Muscle layer of colon (tissue), 2 donors: ENCODE results near the gene ACVR1B.

Experiments
- H3K27ac ChIP-seq: one replicate; pipeline ENCODE4 v1.7.0; 2013; ENCODE audit warnings: low read depth, mild to moderate bottlenecking, low read length, moderate library complexity
- H3K27me3 ChIP-seq, 2 donors: one replicate each; pipeline ENCODE4 v1.7.0; 2013; ENCODE audit warnings: low read length in 2 of 2, mild to moderate bottlenecking in 2 of 2; ENCODE audit not compliant: insufficient read depth in 2 of 2, control insufficient read depth in 1 of 2
- H3K36me3 ChIP-seq: one replicate; pipeline ENCODE4 v1.7.0; 2013; ENCODE audit warnings: mild to moderate bottlenecking, low read length; ENCODE audit not compliant: insufficient read depth
- H3K4me1 ChIP-seq: one replicate; pipeline ENCODE4 v1.7.0; 2013; ENCODE audit warnings: mild to moderate bottlenecking, low read length; ENCODE audit not compliant: insufficient read depth
- H3K4me3 ChIP-seq, 2 donors: one replicate each; pipeline ENCODE4 v1.7.0; 2013; ENCODE audit warnings: low read length in 2 of 2, low read depth in 1 of 2, mild to moderate bottlenecking in 1 of 2, moderate library complexity in 1 of 2
- H3K9ac ChIP-seq: one replicate; pipeline ENCODE4 v1.7.0; 2013; ENCODE audit warnings: low read length
- H3K9me3 ChIP-seq: one replicate; pipeline ENCODE4 v1.7.0; 2013; ENCODE audit warnings: mild to moderate bottlenecking, low read length
- donor health status: abdominal sarcoma.
- donor health status: Adenocarcinoma of cecum.

ACVR1B gene

GRCh38 chr12:51994959-51995358, 43.5 kb downstream of the ACVR1B start:
- Histone ChIP-seq H3K27me3 (no peaks in the 10 kb centered on the region), H3K9ac (no peak overlapping the region), H3K9me3 (no peaks in the 10 kb centered on the region), H3K27ac (no peak overlapping the region), H3K36me3 (peaks cover 28% of the 10 kb centered on the region), H3K4me3 (no peak overlapping the region), H3K4me1 (no peaks in the 10 kb centered on the region)

GRCh38 chr12:51997136-51997535, 45.6 kb downstream of the ACVR1B start:
- Histone ChIP-seq H3K36me3 (peaks cover 17% of the 10 kb centered on the region), H3K4me3 (no peak overlapping the region), H3K9me3 (no peaks in the 10 kb centered on the region), H3K27ac (no peak overlapping the region), H3K27me3 (no peaks in the 10 kb centered on the region), H3K9ac (no peak overlapping the region), H3K4me1 (no peaks in the 10 kb centered on the region)

GRCh38 chr12:52003016-52003550, 51.6 kb downstream of the ACVR1B start:
- no peak overlapping the region for H3K4me3 ChIP-seq
- H3K9ac ChIP-seq, result no peak overlapping the region
- H3K4me1 ChIP-seq, result no peaks in the 10 kb centered on the region
- no peaks in the 10 kb centered on the region for H3K9me3 ChIP-seq
- no peak overlapping the region for H3K27ac ChIP-seq
- H3K36me3 ChIP-seq, result no peaks in the 10 kb centered on the region
- H3K27me3 ChIP-seq, result peaks cover 0 to 36% of the 10 kb centered on the region in 2 donors

GRCh38 chr12:52003591-52003990, 52.1 kb downstream of the ACVR1B start:
- no peak overlapping the region for H3K4me3 ChIP-seq
- H3K9me3 ChIP-seq, result no peaks in the 10 kb centered on the region
- no peak overlapping the region for H3K27ac ChIP-seq
- no peak overlapping the region for H3K9ac ChIP-seq
- H3K27me3 ChIP-seq, result peaks cover 0 to 36% of the 10 kb centered on the region in 2 donors
- H3K36me3 ChIP-seq, result no peaks in the 10 kb centered on the region
- peaks cover 5% of the 10 kb centered on the region for H3K4me1 ChIP-seq

GRCh38 chr12:52004042-52004648, 52.6 kb downstream of the ACVR1B start:
- H3K9ac ChIP-seq, result no peak overlapping the region
- no peaks in the 10 kb centered on the region for H3K36me3 ChIP-seq
- H3K9me3 ChIP-seq, result no peaks in the 10 kb centered on the region
- H3K4me1 ChIP-seq, result peaks cover 10% of the 10 kb centered on the region
- H3K27ac ChIP-seq, result no peak overlapping the region
- no peak overlapping the region for H3K4me3 ChIP-seq
- peaks cover 0 to 36% of the 10 kb centered on the region in 2 donors for H3K27me3 ChIP-seq

- no peaks in the 10 kb centered on the region for H3K9me3 ChIP-seq
- no peak overlapping the region for H3K9ac ChIP-seq
- H3K27me3 ChIP-seq, result peaks cover 0 to 36% of the 10 kb centered on the region in 2 donors
- no peak overlapping the region for H3K4me3 ChIP-seq
- no peaks in the 10 kb centered on the region for H3K36me3 ChIP-seq
- H3K4me1 ChIP-seq, result peaks cover 22% of the 10 kb centered on the region
- H3K27ac ChIP-seq, result no peak overlapping the region
Observed at GRCh38 chr12:52005218-52005902, 53.9 kb downstream of the ACVR1B start.

GRCh38 chr12:52005903-52006703, 54.6 kb downstream of the ACVR1B start:
- Histone ChIP-seq H3K4me1 (peaks cover 30% of the 10 kb centered on the region), H3K4me3 (peak overlapping the region in 1 of 2 donors; percentile 45), H3K9ac (no peak overlapping the region), H3K36me3 (no peaks in the 10 kb centered on the region), H3K27me3 (peaks cover 0 to 36% of the 10 kb centered on the region in 2 donors), H3K9me3 (no peaks in the 10 kb centered on the region), H3K27ac (no peak overlapping the region)

GRCh38 chr12:52006726-52007157, 55.2 kb downstream of the ACVR1B start, which contains the start of gene TAMALIN:
Gene TAMALIN, plus strand, starts transcription at chr12:52006946. Its CDS starts 74 bp downstream, at chr12:52007020.
- Histone ChIP-seq H3K9me3 (no peaks in the 10 kb centered on the region), H3K36me3 (no peaks in the 10 kb centered on the region), H3K9ac (peak within 1 kb of the TSS; percentile 39), H3K27ac (peak within 1 kb of the TSS; percentile 29), H3K4me1 (peaks cover 34% of the 10 kb centered on the region), H3K4me3 (peak within 1 kb of the TSS; percentile 45 to 58), H3K27me3 (peaks cover 0 to 36% of the 10 kb centered on the region in 2 donors)

- Histone ChIP-seq H3K4me1 (peaks cover 34% of the 10 kb centered on the region), H3K36me3 (no peaks in the 10 kb centered on the region), H3K4me3 (peak overlapping the region; percentile 45 to 58), H3K27me3 (peaks cover 0 to 36% of the 10 kb centered on the region in 2 donors), H3K9ac (peak overlapping the region; percentile 39), H3K9me3 (no peaks in the 10 kb centered on the region), H3K27ac (peak overlapping the region; percentile 29)
Observed at GRCh38 chr12:52007158-52007921, 55.8 kb downstream of the ACVR1B start.

- Histone ChIP-seq H3K9ac (peak overlapping the region; percentile 39), H3K4me3 (peak overlapping the region; percentile 45 to 58), H3K27ac (peak overlapping the region; percentile 19), H3K36me3 (no peaks in the 10 kb centered on the region), H3K4me1 (peaks cover 34% of the 10 kb centered on the region), H3K9me3 (no peaks in the 10 kb centered on the region), H3K27me3 (peaks cover 0 to 36% of the 10 kb centered on the region in 2 donors)
Observed at GRCh38 chr12:52007982-52008510, 56.5 kb downstream of the ACVR1B start.
